H9 (cell line): ENCODE results near the gene ZFAND5. TPM values are rescaled to one million over a fixed set of nuclear protein-coding genes. Genes with fewer than 3 reads are reported as not detected.

ENCODE experiments used
- DNase-seq: peaks from one replicate; pipeline ENCODE4 v3.0.0-alpha.2; 2017
- H2AFZ ChIP-seq: one replicate; pipeline ENCODE4 v1.6.1; 2013; ENCODE audit warnings: mild to moderate bottlenecking, low read length, control low read depth, moderate library complexity
- H2AK5ac ChIP-seq: 2 replicates; pipeline ENCODE4 v1.6.1; 2013; ENCODE audit warnings: low read length, control low read depth, mixed read lengths; ENCODE audit not compliant: insufficient read length
- H2BK120ac ChIP-seq: one replicate; pipeline ENCODE4 v1.6.1; 2013; ENCODE audit warnings: low read depth, mild to moderate bottlenecking, low read length, control low read depth, inconsistent platforms; ENCODE audit not compliant: poor library complexity, severe bottlenecking
- H2BK12ac ChIP-seq: 2 replicates; pipeline ENCODE4 v1.6.1; 2013; ENCODE audit warnings: low read length, control low read depth, mixed read lengths, low read depth; ENCODE audit not compliant: insufficient read length
- H2BK15ac ChIP-seq: 2 replicates; pipeline ENCODE4 v1.6.1; 2013; ENCODE audit warnings: low read depth, low read length, control low read depth
- H2BK20ac ChIP-seq: one replicate; pipeline ENCODE4 v1.6.1; 2013; ENCODE audit warnings: low read depth, mild to moderate bottlenecking, low read length, control low read depth, inconsistent platforms; ENCODE audit not compliant: poor library complexity, severe bottlenecking
- H2BK5ac ChIP-seq: 2 replicates; pipeline ENCODE4 v1.6.1; 2013; ENCODE audit warnings: low read length, control low read depth, mixed read lengths; ENCODE audit not compliant: insufficient read length
- H3K14ac ChIP-seq: 2 replicates; pipeline ENCODE4 v1.6.1; 2013; ENCODE audit warnings: low read length, control low read depth; ENCODE audit not compliant: insufficient read depth
- H3K18ac ChIP-seq: 2 replicates; pipeline ENCODE4 v1.6.1; 2013; ENCODE audit warnings: low read depth, mild to moderate bottlenecking, mixed read lengths, low read length, control low read depth; ENCODE audit not compliant: insufficient read length
- H3K23ac ChIP-seq: 2 replicates; pipeline ENCODE4 v1.6.1; 2013; ENCODE audit warnings: low read length, control low read depth, mixed read lengths, low read depth; ENCODE audit not compliant: insufficient read length
- H3K23me2 ChIP-seq: 2 replicates; pipeline ENCODE4 v1.6.1; 2013; ENCODE audit warnings: low read depth, mild to moderate bottlenecking, mixed read lengths, low read length, control low read depth; ENCODE audit not compliant: insufficient read length, poor library complexity, severe bottlenecking
- H3K27ac ChIP-seq: 2 replicates; pipeline ENCODE4 v1.5.1; 2013; ENCODE audit warnings: low read length, control low read depth, mixed read lengths, low read depth; ENCODE audit not compliant: insufficient read length
- H3K27me3 ChIP-seq: 2 replicates; pipeline ENCODE4 v1.6.1; 2013; ENCODE audit warnings: low read length, control low read depth, inconsistent platforms; ENCODE audit not compliant: insufficient read depth
- H3K4ac ChIP-seq: 2 replicates; pipeline ENCODE4 v1.6.1; 2013; ENCODE audit warnings: low read depth, mild to moderate bottlenecking, control low read depth, inconsistent platforms, low read length, moderate library complexity
- H3K4me1 ChIP-seq: 2 replicates; pipeline ENCODE4 v1.6.1; 2013; ENCODE audit warnings: low read length, control low read depth, inconsistent platforms; ENCODE audit not compliant: insufficient read depth
- H3K4me2 ChIP-seq: 2 replicates; pipeline ENCODE4 v1.6.1; 2013; ENCODE audit warnings: low read length, control low read depth, mixed read lengths; ENCODE audit not compliant: insufficient read length, insufficient read depth
- H3K56ac ChIP-seq: 2 replicates; pipeline ENCODE4 v1.6.1; 2013; ENCODE audit warnings: low read depth, mild to moderate bottlenecking, mixed read lengths, low read length, control low read depth; ENCODE audit not compliant: insufficient read length
- H3K79me1 ChIP-seq: 2 replicates; pipeline ENCODE4 v1.6.1; 2013; ENCODE audit warnings: low read depth, mild to moderate bottlenecking, moderate library complexity, low read length, control low read depth, inconsistent platforms; ENCODE audit not compliant: insufficient read depth, poor library complexity, severe bottlenecking
- H3K79me2 ChIP-seq: 2 replicates; pipeline ENCODE4 v1.6.1; 2013; ENCODE audit warnings: low read length, control low read depth, inconsistent platforms; ENCODE audit not compliant: insufficient read depth
- H3K9ac ChIP-seq: 2 replicates; pipeline ENCODE4 v1.6.1; 2013; ENCODE audit warnings: low read length, control low read depth, mixed read lengths; ENCODE audit not compliant: insufficient read length; ENCODE audit errors: extremely low read depth
- H3K9me3 ChIP-seq: one replicate; pipeline ENCODE4 v1.6.1; 2013; ENCODE audit warnings: low read depth, low read length, inconsistent platforms; ENCODE audit not compliant: control insufficient read depth
- H3T11ph ChIP-seq: one replicate; pipeline ENCODE4 v1.6.1; 2013; ENCODE audit warnings: mild to moderate bottlenecking, low read length, control low read depth, inconsistent platforms
- H4K20me1 ChIP-seq: one replicate; pipeline ENCODE4 v1.6.1; 2013; ENCODE audit not compliant: control insufficient read depth, insufficient read length, insufficient read depth
- H4K5ac ChIP-seq: 2 replicates; pipeline ENCODE4 v1.6.1; 2013; ENCODE audit warnings: low read depth, mild to moderate bottlenecking, mixed read lengths, low read length, control low read depth; ENCODE audit not compliant: insufficient read length
- H4K8ac ChIP-seq: replicated peaks from 2 replicates; pipeline ENCODE4 v1.6.1; 2013; ENCODE audit warnings: low read length, control low read depth, mixed read lengths, low read depth; ENCODE audit not compliant: insufficient read length
- H4K91ac ChIP-seq: 2 replicates; pipeline ENCODE4 v1.6.1; 2013; ENCODE audit warnings: low read depth, mild to moderate bottlenecking, moderate library complexity, mixed read lengths, low read length, control low read depth; ENCODE audit not compliant: insufficient read length
- H3K27ac Mint-ChIP-seq, 3 experiments: 2 replicates in 2 of 3; 3 replicates in 1 of 3; pipeline ENCODE4 v1.8.0; 2020 to 2021; ENCODE audit warnings: mixed read lengths in 3 of 3, mild to moderate bottlenecking in 1 of 3, moderate library complexity in 1 of 3
- H3K27me3 Mint-ChIP-seq: 2 replicates; pipeline ENCODE4 v1.8.0; 2021; ENCODE audit warnings: low read depth, mild to moderate bottlenecking, moderate library complexity, mixed read lengths
- H3K36me3 Mint-ChIP-seq, 3 experiments: 2 replicates in 2 of 3; 3 replicates in 1 of 3; pipeline ENCODE4 v1.8.0; 2020 to 2021; ENCODE audit warnings: low read depth in 3 of 3, mixed read lengths in 3 of 3; ENCODE audit not compliant: insufficient read depth in 1 of 3
- H3K4me1 Mint-ChIP-seq, 2 experiments: 2 replicates each; pipeline ENCODE4 v1.8.0; 2020; ENCODE audit warnings: mixed read lengths in 2 of 2
- H3K4me3 Mint-ChIP-seq, 2 experiments: 2 replicates in 1 of 2; 3 replicates in 1 of 2; pipeline ENCODE4 v1.8.0; 2020 to 2021; ENCODE audit warnings: mild to moderate bottlenecking in 2 of 2, mixed read lengths in 2 of 2, moderate library complexity in 1 of 2
- H3K9me3 Mint-ChIP-seq, 2 experiments: 2 replicates in 1 of 2; 3 replicates in 1 of 2; pipeline ENCODE4 v1.8.0; 2020; ENCODE audit warnings: mild to moderate bottlenecking in 2 of 2, mixed read lengths in 2 of 2, moderate library complexity in 1 of 2
- CTCF ChIP-seq: fragments of 200-600 bp; sonication (generic); conservative IDR thresholded peaks from 3 replicates; pipeline ENCODE4 v1.8.0; 2021; ENCODE audit warnings: antibody characterized with exemption, mild to moderate bottlenecking
- WGBS: extraction: QIAGEN DNeasy Blood & Tissue Kit; methylation state at CpG from one replicate; pipeline ENCODE4 v1.1.7; 2013; ENCODE audit warnings: missing lambda C conversion rate, low lambda C conversion rate, mixed read lengths; ENCODE audit not compliant: insufficient read length; ENCODE audit errors: extremely low coverage; 5-methylcytosine and 5-hydroxymethylcytosine counted together
- total RNA-seq: library from RNA; stranded (reverse); gene quantifications from 2 replicates; pipeline ENCODE4 v1.2.1, GENCODE V29; 2021

The ZFAND5 gene
- total RNA-seq, 1 experiment from 2014 or later, result 304 TPM

- H3K14ac ChIP-seq, result no peak overlapping the region
- H2BK20ac ChIP-seq, result no peak overlapping the region
- Mint-ChIP-seq H3K27ac (peak overlapping the region in 2 of 3 experiments; percentile 83 to 93; a peak in 2 of 7 replicates), H3K36me3 (peaks cover 32 to 43% (median 43%) of the 10 kb centered on the region in 3 experiments), H3K27me3 (no peaks in the 10 kb centered on the region), H3K4me1 (peaks cover 9 to 17% of the 10 kb centered on the region in 2 experiments; a peak in 3 of 4 replicates), H3K4me3 (no peak overlapping the region), H3K9me3 (no peaks in the 10 kb centered on the region)
- no peaks in the 10 kb centered on the region for H3K23me2 ChIP-seq
- H3K9ac ChIP-seq, result no peak overlapping the region
- no peak overlapping the region for H3K4ac ChIP-seq
- H3K4me2 ChIP-seq, result no peak overlapping the region
- H3K9me3 ChIP-seq, result no peaks in the 10 kb centered on the region
- H3K79me1 ChIP-seq, result no peaks in the 10 kb centered on the region
- H2AFZ ChIP-seq, result no peak overlapping the region
- no peak overlapping the region for H2BK15ac ChIP-seq
- no peak overlapping the region for H2BK120ac ChIP-seq
- TF ChIP-seq CTCF, result no peak
- no peak overlapping the region for H2BK5ac ChIP-seq
- no peak overlapping the region for H2AK5ac ChIP-seq
- H3K27me3 ChIP-seq, result no peaks in the 10 kb centered on the region
- no CpG with 5 or more reads among the region's 2 CpGs for WGBS
- H3K79me2 ChIP-seq, result peaks cover 4% of the 10 kb centered on the region; the same call in 1 of the 2 replicates
- H3T11ph ChIP-seq, result no peak overlapping the region
- no peak overlapping the region for H4K5ac ChIP-seq
- no peaks in the 10 kb centered on the region for H3K4me1 ChIP-seq
- no peak overlapping the region for H4K8ac ChIP-seq
- no peak overlapping the region for H3K27ac ChIP-seq
- DNase-seq, result no peak
- no peak overlapping the region for H3K18ac ChIP-seq
- no peaks in the 10 kb centered on the region for H4K20me1 ChIP-seq
- no peak overlapping the region for H2BK12ac ChIP-seq
- no peak overlapping the region for H4K91ac ChIP-seq
- no peak overlapping the region for H3K56ac ChIP-seq
- no peak overlapping the region for H3K23ac ChIP-seq
Observed at GRCh38 chr9:72352911-72353388, 12.1 kb downstream of the ZFAND5 start.
